Heart right ventricle (tissue), 16 donors: ENCODE results near the gene SLC27A1. TPM values are rescaled to one million over a fixed set of nuclear protein-coding genes. Genes with fewer than 3 reads are reported as not detected.

Source experiments
- ATAC-seq, 8 donors: fragments of 200-7000 bp; cut with Tn5 transposase; one replicate each; pipeline ENCODE4 v1.9.1; 2020; ENCODE audit warnings: mild to moderate bottlenecking in 8 of 8, moderate library complexity in 8 of 8, moderate number of reproducible peaks in 1 of 8
- DNase-seq, 2 donors: peaks; one replicate each; pipeline ENCODE4 v3.0.0-alpha.2; 2020
- H3K27ac ChIP-seq, 10 donors: fragments of 200-600 bp; sonication (generic) in 2 of 10; one replicate each; pipeline versions ENCODE4 v1.5.0 to v1.8.0; 2020 to 2022; ENCODE audit warnings: mild to moderate bottlenecking in 3 of 10
- H3K27me3 ChIP-seq, 7 donors: fragments of 200-600 bp; one replicate each; pipeline ENCODE4 v1.8.0; 2021 to 2022; ENCODE audit warnings: mild to moderate bottlenecking in 2 of 7
- H3K36me3 ChIP-seq, 9 donors: fragments of 200-600 bp; sonication (generic) in 1 of 9; one replicate each; pipeline versions ENCODE4 v1.5.0 to v1.8.0; 2020 to 2022; ENCODE audit warnings: mild to moderate bottlenecking in 2 of 9
- H3K4me1 ChIP-seq, 9 donors: fragments of 200-600 bp; sonication (generic) in 1 of 9; one replicate each; pipeline versions ENCODE4 v1.5.0 to v1.8.0; 2020 to 2022; ENCODE audit warnings: mild to moderate bottlenecking in 4 of 9
- H3K4me3 ChIP-seq, 10 donors: fragments of 200-600 bp; sonication (generic) in 2 of 10; one replicate each; pipeline versions ENCODE4 v1.5.0 to v1.8.0; 2020 to 2022; ENCODE audit warnings: mild to moderate bottlenecking in 7 of 10, moderate library complexity in 2 of 10
- H3K9me3 ChIP-seq, 11 donors: fragments of 200-600 bp in 10 of 11; sonication (generic) in 2 of 11; one replicate each; pipeline versions ENCODE4 v1.5.0 to v1.8.0; 2013 to 2022; ENCODE audit warnings: mild to moderate bottlenecking in 2 of 11, control low read depth in 1 of 11, moderate library complexity in 1 of 11
- CTCF ChIP-seq, 9 donors: fragments of 200-600 bp; sonication (generic) in 2 of 9; IDR thresholded peaks; one replicate each; pipeline versions ENCODE4 v1.5.0 to v1.8.0; 2021 to 2022; ENCODE audit warnings: antibody characterized with exemption in 9 of 9, mild to moderate bottlenecking in 5 of 9, moderate library complexity in 1 of 9
- WGBS, 2 donors: extraction: QIAGEN DNeasy Blood & Tissue Kit; methylation state at CpG; one replicate each; pipeline ENCODE4 v1.1.7; 2013; ENCODE audit warnings: inconsistent platforms in 1 of 2; 5-methylcytosine and 5-hydroxymethylcytosine counted together
- intact Hi-C, 10 donors: fragments of 100-400 bp; cut with DNase I; formaldehyde crosslinking; loops; one replicate each; pipeline versions ENCODE4 v1.11.1 to v1.14.2; 2022
- polyA plus RNA-seq, 2 donors: library from polyadenylated mRNA; stranded (reverse); fragments of 200-250 nt; gene quantifications; one replicate each; pipeline ENCODE4 v1.2.3, GENCODE V29; 2013
- total RNA-seq, 10 donors: library from RNA; stranded (reverse); fragmentation: NEBNext Ultra II Directional in 3 of 10; extraction: Animal tissue kit (Norgen Biotek cat#: 25700) in 3 of 10; gene quantifications; one replicate each; pipeline versions ENCODE4 v1.2.1 to v1.2.4, GENCODE V29; 2021 to 2023
- donor health status: Arrhythmogenic right ventricular cardiomyopathy.
- donor health status: ischemic (EF 13 %, LVEDD 7.1; RV severe dilation, severe dysfunction).
- donor health status: healthy with polysubstance abuse.
- donor health status: DM: no; HTN: yes; CAD: no.
- donor health status: DM: no; HTN: no; CAD: no.
- donor health status: ischemic (EF 25% LVEDD 6.9; RV normal size, moderate dysfunction).
- donor health status: ischemic (EF 25% LVEDD 5.7; RV mildly dilated, moderate dysfunction).
- donor health status: healthy.
- donor health status: DM: yes; HTN: yes; CAD: no.
- donor health status: Ischemic cardiomyopathy.
- donor health status: ischemic (EF 35%, LVEDD 5.7; RV mildly dilated, moderate dysfunction).
- donor health status: nonischemic (EF 11% LVEDD 7.7; RV severe dilation, severe dysfunction).
- donor health status: DM: yes; HTN: yes; CAD: no.
- donor health status: PGD.
- donor health status: ischemic (EF 29% LVEDD 5.4; RV normal size, mild dysfunction).
- donor health status: nonischemic (EF 23%, LVEDD 6.1; RV moderate dilation, normal function).

The SLC27A1 gene
- total and polyA plus RNA-seq, 12 donors, result 16.0 to 78.3 (median 47.2) TPM

- H3K4me3 ChIP-seq, result no peak overlapping the region
- DNase-seq (no peak), ATAC-seq (no peak)
- WGBS, 2 donors, result 94 to 95% methylated on average over 10 of the region's 10 CpGs
- H3K27ac ChIP-seq, result no peak overlapping the region
- intact Hi-C loops, result no loop called here
- H3K36me3 ChIP-seq, result peaks cover 0 to 43% (median 0%) of the 10 kb centered on the region in 9 donors
- H3K4me1 ChIP-seq, result peaks cover 6 to 42% (median 16%) of the 10 kb centered on the region in 9 donors
- no peaks in the 10 kb centered on the region for H3K9me3 ChIP-seq
- H3K27me3 ChIP-seq, result no peaks in the 10 kb centered on the region
- no peak for TF ChIP-seq CTCF (IDR thresholded peaks at IDR 0.05)
Observed at GRCh38 chr19:17483605-17484002, 13.3 kb downstream of the SLC27A1 start.

DNA sequence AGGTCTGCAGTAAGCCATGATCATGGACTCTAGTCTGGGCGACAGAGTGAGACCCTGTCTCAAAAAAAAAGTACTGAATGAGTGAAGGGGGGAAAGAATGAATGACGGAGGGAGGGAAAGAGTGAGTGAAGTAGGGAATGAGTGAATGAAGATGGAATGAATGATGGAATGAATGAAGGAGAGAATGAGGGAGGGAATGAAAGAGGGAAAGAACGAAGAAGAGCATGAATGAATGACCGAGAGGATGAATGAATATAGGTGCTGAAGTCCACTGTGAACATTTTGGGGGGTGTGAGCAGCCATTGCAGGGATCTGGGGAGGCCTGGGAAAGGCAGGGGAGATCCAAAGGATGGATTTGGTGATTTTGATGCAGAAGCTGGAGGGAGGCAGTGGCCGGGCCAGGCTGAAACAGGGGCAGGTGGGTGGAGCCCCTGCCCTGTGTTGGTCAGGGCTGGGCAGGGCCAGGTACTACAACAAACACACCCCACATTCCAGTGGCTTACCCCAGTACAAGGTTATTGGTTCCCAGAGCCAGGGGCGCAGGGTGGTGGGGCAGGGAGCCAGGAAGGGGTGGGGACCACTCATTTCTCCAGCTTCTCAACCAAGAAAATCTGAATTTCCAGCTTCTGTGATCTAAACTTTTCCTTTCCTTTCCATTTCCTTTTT, 14.3 kb downstream of the SLC27A1 start:
- H3K4me3 ChIP-seq, result no peak overlapping the region
- TF ChIP-seq CTCF (IDR thresholded peaks at IDR 0.05), result no peak
- H3K9me3 ChIP-seq, result no peaks in the 10 kb centered on the region
- 93 to 96% methylated on average over 6 of the region's 6 CpGs for WGBS, 2 donors
- intact Hi-C loops, result no loop called here
- H3K36me3 ChIP-seq, result peaks cover 0 to 53% (median 0%) of the 10 kb centered on the region in 9 donors
- H3K27ac ChIP-seq, result no peak overlapping the region
- H3K27me3 ChIP-seq, result no peaks in the 10 kb centered on the region
- peaks cover 9 to 45% (median 26%) of the 10 kb centered on the region in 9 donors for H3K4me1 ChIP-seq
- ATAC-seq, result no peak
- DNase-seq, result no peak

DNA sequence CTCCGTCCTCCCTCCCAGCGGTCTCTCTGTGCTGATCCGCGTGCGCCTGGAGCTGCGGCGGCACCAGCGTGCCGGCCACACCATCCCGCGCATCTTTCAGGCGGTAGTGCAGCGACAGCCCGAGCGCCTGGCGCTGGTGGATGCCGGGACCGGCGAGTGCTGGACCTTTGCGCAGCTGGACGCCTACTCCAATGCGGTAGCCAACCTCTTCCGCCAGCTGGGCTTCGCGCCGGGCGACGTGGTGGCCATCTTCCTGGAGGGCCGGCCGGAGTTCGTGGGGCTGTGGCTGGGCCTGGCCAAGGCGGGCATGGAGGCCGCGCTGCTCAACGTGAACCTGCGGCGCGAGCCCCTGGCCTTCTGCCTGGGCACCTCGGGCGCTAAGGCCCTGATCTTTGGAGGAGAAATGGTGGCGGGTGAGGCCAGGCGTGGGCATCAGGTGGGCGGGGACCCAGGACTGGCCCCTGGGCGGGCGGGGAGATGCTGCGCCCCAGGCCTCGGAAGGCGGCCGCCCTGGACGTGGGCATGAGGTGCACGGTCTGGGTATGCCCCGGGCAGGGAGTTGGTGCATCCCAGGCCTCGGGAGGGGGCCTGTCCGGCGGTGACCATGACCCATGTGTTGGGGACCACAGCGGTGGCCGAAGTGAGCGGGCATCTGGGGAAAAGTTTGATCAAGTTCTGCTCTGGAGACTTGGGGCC, 16.4 kb downstream of the SLC27A1 start:
- Histone ChIP-seq H3K9me3 (no peaks in the 10 kb centered on the region), H3K4me1 (peaks cover 9 to 48% (median 27%) of the 10 kb centered on the region in 9 donors), H3K36me3 (peaks cover 0 to 59% (median 0%) of the 10 kb centered on the region in 9 donors), H3K27me3 (no peaks in the 10 kb centered on the region), H3K27ac (no peak overlapping the region), H3K4me3 (no peak overlapping the region)
- ATAC-seq (peak in 1 of 8 donors; percentile 20), DNase-seq (no peak)
- no peak for TF ChIP-seq CTCF (IDR thresholded peaks at IDR 0.05)
- WGBS, 2 donors, result 95 to 96% methylated on average over 56 to 58 of the region's 58 CpGs
- intact Hi-C loops, result no loop called here

GRCh38 chr19:17487284-17488121, 17.2 kb downstream of the SLC27A1 start:
- intact Hi-C loops, result no loop called here
- Histone ChIP-seq H3K27me3 (no peaks in the 10 kb centered on the region), H3K9me3 (no peaks in the 10 kb centered on the region), H3K4me1 (peaks cover 9 to 41% (median 21%) of the 10 kb centered on the region in 9 donors), H3K4me3 (no peak overlapping the region), H3K27ac (peak overlapping the region in 1 of 10 donors; percentile 71), H3K36me3 (peaks cover 0 to 62% (median 3%) of the 10 kb centered on the region in 9 donors)
- ATAC-seq (no peak), DNase-seq (no peak)
- TF ChIP-seq CTCF (IDR thresholded peaks at IDR 0.05), result no peak
- 72 to 77% methylated on average over 18 of the region's 18 CpGs for WGBS, 2 donors
